Fibroblast of mammary gland (primary cell): ENCODE data around the gene NKD1.
"Not testable (repeated sequence)": the region's sequence is repeated elsewhere in the genome, so short reads cannot be mapped to it uniquely, and the experiment has no call there.

Experiments
- DNase-seq: peaks from one replicate; pipeline ENCODE4 v3.0.0-alpha.2; 2010; ENCODE audit warnings: low read depth
- H3K4me3 ChIP-seq: 2 replicates; pipeline ENCODE4 v1.5.1; 2011; ENCODE audit warnings: low read depth, mild to moderate bottlenecking, low read length, moderate library complexity; ENCODE audit not compliant: control insufficient read depth
- CTCF ChIP-seq: conservative IDR thresholded peaks from 2 replicates; pipeline ENCODE4 v1.5.1; 2011; ENCODE audit warnings: low read depth, low read length, inconsistent platforms; ENCODE audit not compliant: control insufficient read depth, insufficient read depth

The NKD1 gene

DNA sequence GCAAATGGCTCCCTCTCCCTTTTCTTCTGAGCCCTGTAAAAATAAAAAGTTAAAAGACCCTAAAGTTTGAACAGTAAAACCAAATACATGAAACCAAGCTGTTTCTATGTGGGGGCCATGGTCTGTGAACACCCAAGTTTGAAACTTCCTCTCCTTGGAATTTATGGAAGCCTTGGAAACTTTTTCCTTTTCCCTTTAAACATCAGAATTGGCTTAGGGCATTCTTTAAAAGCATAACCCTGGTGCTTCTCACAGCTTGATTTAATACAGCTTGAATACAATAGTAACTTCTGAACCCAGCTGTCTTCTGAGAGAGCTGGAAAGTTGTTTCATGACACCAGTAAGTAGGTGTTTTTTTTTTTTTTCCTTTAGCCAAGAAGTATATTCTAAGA, 26.5 kb downstream of the NKD1 start:
- no peak overlapping the region for H3K4me3 ChIP-seq
- no peak for TF ChIP-seq CTCF
- DNase-seq = no peak

DNA sequence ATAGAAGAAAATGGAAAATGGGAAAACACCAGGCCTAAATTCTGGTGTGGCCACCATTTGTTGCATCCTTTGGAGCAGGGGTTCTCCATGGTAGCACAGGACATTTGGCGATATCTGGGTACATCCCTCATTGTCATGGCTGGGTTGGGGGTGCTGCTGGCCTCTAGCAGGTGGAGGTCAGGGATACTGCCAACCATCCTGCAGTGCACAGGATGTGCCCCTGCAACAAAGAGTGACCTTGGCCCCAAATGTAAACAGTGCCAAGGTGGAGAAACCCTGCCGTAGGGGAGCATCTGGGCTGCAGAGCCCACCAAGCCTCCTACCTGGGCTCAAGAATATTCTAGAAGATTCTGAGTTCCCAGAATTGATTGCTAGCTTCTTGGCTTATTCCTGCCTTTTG, 27.5 kb downstream of the NKD1 start:
- no peak overlapping the region for H3K4me3 ChIP-seq
- DNase-seq = no peak
- TF ChIP-seq CTCF = no peak

DNA sequence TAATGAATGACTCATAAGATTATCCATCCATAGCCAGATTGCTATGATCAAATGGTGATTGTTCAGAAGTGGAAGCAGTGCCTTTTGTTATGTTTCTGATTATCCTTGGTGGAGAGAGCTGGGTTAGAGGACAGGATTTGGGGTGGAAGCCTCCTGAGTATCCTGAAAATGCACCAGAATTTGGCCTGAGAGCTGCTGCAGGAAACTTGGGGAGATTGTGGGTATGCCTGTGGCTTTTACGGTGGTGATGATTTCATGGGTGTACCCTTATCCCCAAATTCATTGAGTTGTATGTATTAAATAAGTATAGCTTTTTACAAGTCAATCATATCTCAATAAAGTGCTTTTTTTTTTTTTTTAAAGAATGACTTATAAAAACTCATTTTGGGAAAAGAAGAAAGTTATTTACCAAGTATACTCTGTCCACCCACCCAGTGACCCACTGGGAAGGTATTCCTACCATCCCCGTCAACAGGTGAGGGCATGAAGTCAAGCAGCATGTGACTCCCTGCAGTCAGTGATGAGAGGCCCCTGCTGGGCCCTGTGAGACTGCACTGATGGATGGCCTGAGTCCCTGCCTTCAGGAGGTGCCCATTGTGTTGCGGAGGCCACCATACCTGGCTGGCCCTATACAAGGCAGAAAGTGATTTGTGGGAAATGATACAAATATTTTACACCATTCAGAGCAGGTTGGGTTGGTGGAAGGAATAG, 28.4 kb downstream of the NKD1 start:
- DNase-seq = no peak
- no peak overlapping the region for H3K4me3 ChIP-seq
- TF ChIP-seq CTCF = no peak

DNA sequence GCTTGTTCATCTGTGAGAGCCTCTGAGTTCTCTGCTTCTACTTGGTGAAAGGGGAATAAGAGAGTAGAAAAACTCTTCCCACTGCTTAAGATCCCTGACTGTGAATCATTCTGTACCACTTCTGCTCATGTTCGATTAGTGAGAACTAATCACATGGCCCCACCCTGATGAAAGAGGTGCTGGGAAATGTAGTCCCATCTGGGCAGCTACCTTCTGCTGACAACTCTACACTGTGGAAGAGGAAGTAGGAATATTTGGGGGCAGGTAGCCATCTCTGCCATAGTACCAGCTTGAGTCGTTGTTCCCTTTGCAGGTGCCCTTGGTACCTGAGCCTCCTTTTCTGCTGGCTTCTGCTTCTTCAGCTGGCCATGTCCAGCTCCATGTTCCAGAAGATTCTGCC, 29.9 kb downstream of the NKD1 start:
- no peak for TF ChIP-seq CTCF
- DNase-seq = no peak

DNA sequence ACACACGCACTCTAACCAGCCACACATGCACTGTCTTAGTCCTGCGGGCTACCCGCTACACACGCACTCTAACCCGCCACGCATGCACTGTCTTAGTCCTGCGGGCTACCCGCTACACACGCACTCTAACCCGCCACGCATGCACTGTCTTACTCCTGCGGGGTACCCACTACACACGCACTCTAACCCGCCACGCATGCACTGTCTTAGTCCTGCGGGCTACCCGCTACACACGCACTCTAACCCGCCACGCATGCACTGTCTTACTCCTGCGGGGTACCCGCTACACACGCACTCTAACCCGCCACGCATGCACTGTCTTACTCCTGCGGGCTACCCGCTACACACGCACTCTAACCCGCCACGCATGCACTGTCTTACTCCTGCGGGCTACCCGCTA, 31.2 kb downstream of the NKD1 start:
- not testable (repeated sequence) for H3K4me3 ChIP-seq, DNase-seq

More for the DNA sequence above, 29.9 kb downstream of the NKD1 start:
- H3K4me3 ChIP-seq = no peak overlapping the region

GRCh38 chr16:50580180-50580798, 32.1 kb downstream of the NKD1 start:
- DNase-seq = no peak
- TF ChIP-seq CTCF = no peak
- H3K4me3 ChIP-seq = no peak overlapping the region

DNA sequence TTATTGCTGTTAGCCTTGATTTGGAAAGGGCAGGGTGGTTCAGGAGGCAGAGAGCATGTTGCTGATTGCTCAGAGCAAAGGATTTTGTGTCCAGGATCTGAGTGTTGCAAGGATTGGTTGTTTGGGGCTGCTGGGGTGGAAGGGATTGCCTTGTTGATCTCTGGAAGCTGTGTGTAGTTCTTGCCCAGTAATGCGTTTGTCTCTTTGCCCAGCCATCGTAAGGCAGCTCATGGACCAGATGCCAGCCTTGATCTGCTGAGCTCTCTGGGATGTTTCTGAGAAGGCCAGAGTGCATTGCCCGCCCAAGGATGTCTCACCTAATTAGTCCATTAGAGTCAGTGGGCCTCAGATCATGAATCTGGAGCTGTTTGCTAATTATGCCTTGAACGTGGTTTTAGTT, 33.6 kb downstream of the NKD1 start:
- DNase-seq = no peak
- TF ChIP-seq CTCF = no peak
- no peak overlapping the region for H3K4me3 ChIP-seq
